Measurements from ENCODE around the gene COLQ. TPM values are rescaled to one million over a fixed set of nuclear protein-coding genes. Genes with fewer than 3 reads are reported as not detected.

Gene COLQ
- total RNA-seq, 6 experiments from 2014 or later, result 0.17 to 0.54 (median 0.29) TPM

DNA sequence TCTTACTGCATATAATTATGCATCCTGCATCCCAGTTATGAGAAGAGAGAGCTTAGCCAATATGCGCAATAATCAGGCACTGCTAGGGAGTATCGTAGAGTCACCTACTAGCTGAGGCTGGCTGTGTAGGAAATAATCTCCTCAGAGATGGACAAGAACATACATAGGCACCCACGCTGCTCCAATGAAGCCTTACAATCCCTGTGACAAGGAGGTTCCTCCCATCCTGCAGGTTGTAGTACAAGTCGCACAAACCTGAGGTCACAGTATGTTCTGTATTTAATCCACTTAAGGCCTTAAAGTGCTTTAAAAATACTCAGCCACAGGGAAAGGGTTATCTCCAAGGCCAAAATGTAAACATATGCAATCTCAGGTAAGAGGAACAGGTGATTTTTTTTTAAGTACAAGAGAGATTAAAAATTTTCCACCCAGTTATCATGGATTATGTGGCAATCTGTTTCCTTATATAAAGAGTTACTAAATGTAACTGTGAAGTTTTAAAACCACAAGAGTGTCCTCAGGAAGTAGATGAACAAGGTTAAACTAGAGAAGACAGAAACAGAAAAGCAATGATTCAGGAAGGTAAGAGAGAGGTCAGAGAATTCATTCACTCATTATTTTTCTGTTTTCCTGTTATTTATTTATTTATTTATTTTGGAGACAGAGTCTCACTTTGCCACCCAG, 7.5 kb upstream of the COLQ start:
- no peak overlapping the region for H3K4me3 Mint-ChIP-seq
- no peaks in the 10 kb centered on the region for H3K9me3 Mint-ChIP-seq
- no peaks in the 10 kb centered on the region for H3K36me3 Mint-ChIP-seq (ENCODE audit: low read depth)
- H3K4me1 Mint-ChIP-seq (ENCODE audit: low read depth), result no peaks in the 10 kb centered on the region
- TF ChIP-seq, protein P1, sequence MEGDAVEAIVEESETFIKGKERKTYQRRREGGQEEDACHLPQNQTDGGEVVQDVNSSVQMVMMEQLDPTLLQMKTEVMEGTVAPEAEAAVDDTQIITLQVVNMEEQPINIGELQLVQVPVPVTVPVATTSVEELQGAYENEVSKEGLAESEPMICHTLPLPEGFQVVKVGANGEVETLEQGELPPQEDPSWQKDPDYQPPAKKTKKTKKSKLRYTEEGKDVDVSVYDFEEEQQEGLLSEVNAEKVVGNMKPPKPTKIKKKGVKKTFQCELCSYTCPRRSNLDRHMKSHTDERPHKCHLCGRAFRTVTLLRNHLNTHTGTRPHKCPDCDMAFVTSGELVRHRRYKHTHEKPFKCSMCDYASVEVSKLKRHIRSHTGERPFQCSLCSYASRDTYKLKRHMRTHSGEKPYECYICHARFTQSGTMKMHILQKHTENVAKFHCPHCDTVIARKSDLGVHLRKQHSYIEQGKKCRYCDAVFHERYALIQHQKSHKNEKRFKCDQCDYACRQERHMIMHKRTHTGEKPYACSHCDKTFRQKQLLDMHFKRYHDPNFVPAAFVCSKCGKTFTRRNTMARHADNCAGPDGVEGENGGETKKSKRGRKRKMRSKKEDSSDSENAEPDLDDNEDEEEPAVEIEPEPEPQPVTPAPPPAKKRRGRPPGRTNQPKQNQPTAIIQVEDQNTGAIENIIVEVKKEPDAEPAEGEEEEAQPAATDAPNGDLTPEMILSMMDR (IDR thresholded peaks at IDR 0.05), result no peak
- H3K27me3 Mint-ChIP-seq (ENCODE audit: insufficient read depth), result peaks cover 17% of the 10 kb centered on the region
- H3K27ac Mint-ChIP-seq, result no peak overlapping the region
- DNase-seq, result no peak

GRCh38 chr3:15527031-15527459, 5.5 kb upstream of the COLQ start:
- TF ChIP-seq, protein P1 (IDR thresholded peaks at IDR 0.05), result peak; percentile 35; the same call in 1 of the 2 replicates
- H3K9me3 Mint-ChIP-seq, result no peaks in the 10 kb centered on the region
- H3K27ac Mint-ChIP-seq, result no peak overlapping the region
- DNase-seq, result no peak
- H3K4me1 Mint-ChIP-seq (ENCODE audit: low read depth), result no peaks in the 10 kb centered on the region
- no peaks in the 10 kb centered on the region for H3K36me3 Mint-ChIP-seq (ENCODE audit: low read depth)
- H3K4me3 Mint-ChIP-seq, result no peak overlapping the region
- peaks cover 19% of the 10 kb centered on the region for H3K27me3 Mint-ChIP-seq (ENCODE audit: insufficient read depth)

DNA sequence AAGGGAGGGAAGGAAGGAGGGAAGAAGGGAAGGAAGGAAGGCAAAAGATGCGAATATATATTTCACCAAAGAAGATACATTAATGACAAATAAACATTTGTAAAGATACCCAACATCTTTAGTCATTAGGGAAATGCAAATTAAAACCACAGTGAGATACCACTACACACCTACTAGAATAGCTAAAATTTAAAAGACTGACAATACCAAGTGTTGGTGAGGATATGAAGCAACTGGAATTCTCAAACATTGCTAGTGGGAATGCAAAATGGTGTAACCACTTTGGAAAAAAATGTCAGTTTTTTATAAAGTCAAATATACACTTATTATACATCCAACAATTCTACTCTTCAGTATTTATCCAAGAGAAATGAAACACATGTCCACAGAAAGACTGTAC, 4.3 kb upstream of the COLQ start:
- TF ChIP-seq, protein P1 (IDR thresholded peaks at IDR 0.05), result no peak
- Mint-ChIP-seq H3K9me3 (no peaks in the 10 kb centered on the region), H3K27me3 (ENCODE audit: insufficient read depth) (peaks cover 11% of the 10 kb centered on the region), H3K27ac (no peak overlapping the region), H3K4me1 (ENCODE audit: low read depth) (peaks cover 6% of the 10 kb centered on the region; the same call in 1 of the 2 replicates), H3K36me3 (ENCODE audit: low read depth) (no peaks in the 10 kb centered on the region), H3K4me3 (no peak overlapping the region)
- DNase-seq, result no peak

- DNase-seq, result no peak
These were observed 2.3 kb upstream of the COLQ start for GRCh38 chr3:15523660-15524417.

GRCh38 chr3:15522016-15522415, 510 bp upstream of the COLQ start:
- Mint-ChIP-seq H3K36me3 (ENCODE audit: low read depth) (no peaks in the 10 kb centered on the region), H3K27me3 (ENCODE audit: insufficient read depth) (peaks cover 11% of the 10 kb centered on the region), H3K4me1 (ENCODE audit: low read depth) (peaks cover 6% of the 10 kb centered on the region; the same call in 1 of the 2 replicates), H3K4me3 (no peak overlapping the region), H3K27ac (no peak overlapping the region), H3K9me3 (no peaks in the 10 kb centered on the region)
- no peak for DNase-seq
- TF ChIP-seq, protein P1 (IDR thresholded peaks at IDR 0.05), result no peak

More at GRCh38 chr3:15523660-15524417, 2.3 kb upstream of the COLQ start:
- TF ChIP-seq, protein P1 (IDR thresholded peaks at IDR 0.05), result no peak
- Mint-ChIP-seq H3K27me3 (ENCODE audit: insufficient read depth) (peaks cover 9% of the 10 kb centered on the region), H3K4me3 (no peak overlapping the region), H3K36me3 (ENCODE audit: low read depth) (no peaks in the 10 kb centered on the region), H3K27ac (no peak overlapping the region), H3K9me3 (no peaks in the 10 kb centered on the region), H3K4me1 (ENCODE audit: low read depth) (peaks cover 6% of the 10 kb centered on the region; the same call in 1 of the 2 replicates)
